ENCODE data around the gene CD96.

The CD96 gene

GRCh38 chr3:111688190-111688800, 146.3 kb downstream of the CD96 start:
- Histone ChIP-seq H3K27me3 (no peaks in the 10 kb centered on the region), H3K9me3 (no peaks in the 10 kb centered on the region), H3K4me3 (ENCODE audit: low read depth in 1 of 2, low read length in 1 of 2) (no peak overlapping the region), H3K27ac (no peak overlapping the region), H3K36me3 (no peaks in the 10 kb centered on the region), H3K4me1 (ENCODE audit: control insufficient read depth in 1 of 2, insufficient read depth in 1 of 2, low read depth in 1 of 2, low read length in 1 of 2) (no peaks in the 10 kb centered on the region)
- TF ChIP-seq CTCF (IDR thresholded peaks at IDR 0.05): no peak

GRCh38 chr3:111690242-111690641, 148.2 kb downstream of the CD96 start:
- no peak for TF ChIP-seq CTCF (IDR thresholded peaks at IDR 0.05)
- no peaks in the 10 kb centered on the region for H3K4me1 ChIP-seq (ENCODE audit: control insufficient read depth in 1 of 2, insufficient read depth in 1 of 2, low read depth in 1 of 2, low read length in 1 of 2)
- H3K9me3 ChIP-seq: no peaks in the 10 kb centered on the region
- H3K27me3 ChIP-seq: no peaks in the 10 kb centered on the region
- H3K27ac ChIP-seq: no peak overlapping the region
- no peaks in the 10 kb centered on the region for H3K36me3 ChIP-seq
- H3K4me3 ChIP-seq (ENCODE audit: low read depth in 1 of 2, low read length in 1 of 2): no peak overlapping the region

- H3K9me3 ChIP-seq: no peaks in the 10 kb centered on the region
- no peaks in the 10 kb centered on the region for H3K27me3 ChIP-seq
- TF ChIP-seq CTCF (IDR thresholded peaks at IDR 0.05): no peak
These were observed 149.4 kb downstream of the CD96 start for GRCh38 chr3:111691293-111691909.

GRCh38 chr3:111692593-111693552, 150.9 kb downstream of the CD96 start:
- H3K4me1 ChIP-seq (ENCODE audit: control insufficient read depth in 1 of 2, insufficient read depth in 1 of 2, low read depth in 1 of 2, low read length in 1 of 2): no peaks in the 10 kb centered on the region
- no peaks in the 10 kb centered on the region for H3K27me3 ChIP-seq
- H3K9me3 ChIP-seq: no peaks in the 10 kb centered on the region
- no peak overlapping the region for H3K27ac ChIP-seq
- H3K36me3 ChIP-seq: no peaks in the 10 kb centered on the region
- no peak overlapping the region for H3K4me3 ChIP-seq (ENCODE audit: low read depth in 1 of 2, low read length in 1 of 2)
- TF ChIP-seq CTCF (IDR thresholded peaks at IDR 0.05): no peak

More at GRCh38 chr3:111691293-111691909, 149.4 kb downstream of the CD96 start:
- Histone ChIP-seq H3K27ac (no peak overlapping the region), H3K36me3 (no peaks in the 10 kb centered on the region), H3K4me1 (ENCODE audit: control insufficient read depth in 1 of 2, insufficient read depth in 1 of 2, low read depth in 1 of 2, low read length in 1 of 2) (no peaks in the 10 kb centered on the region), H3K4me3 (ENCODE audit: low read depth in 1 of 2, low read length in 1 of 2) (no peak overlapping the region)

GRCh38 chr3:111694471-111694870, 152.5 kb downstream of the CD96 start:
- Histone ChIP-seq H3K27me3 (no peaks in the 10 kb centered on the region), H3K9me3 (no peaks in the 10 kb centered on the region), H3K4me3 (ENCODE audit: low read depth in 1 of 2, low read length in 1 of 2) (no peak overlapping the region), H3K36me3 (no peaks in the 10 kb centered on the region), H3K4me1 (ENCODE audit: control insufficient read depth in 1 of 2, insufficient read depth in 1 of 2, low read depth in 1 of 2, low read length in 1 of 2) (no peaks in the 10 kb centered on the region), H3K27ac (no peak overlapping the region)
- TF ChIP-seq CTCF (IDR thresholded peaks at IDR 0.05): no peak

Data from neutrophil (primary cell).